Measurements from ENCODE around the gene USP35. TPM values are rescaled to one million over a fixed set of nuclear protein-coding genes. Genes with fewer than 3 reads are reported as not detected.

The USP35 gene
- total and polyA plus RNA-seq, 7 donors = 1.2 to 23.3 (median 6.7) TPM

GRCh38 chr11:78151804-78152203, 36.9 kb upstream of the USP35 start:
- H3K4me3 ChIP-seq = no peak overlapping the region
- no peaks in the 10 kb centered on the region for H3K27me3 ChIP-seq
- H3K27ac ChIP-seq = no peak overlapping the region
- peaks cover 0 to 21% (median 8%) of the 10 kb centered on the region in 4 donors for H3K4me1 ChIP-seq
- H3K9me3 ChIP-seq = no peaks in the 10 kb centered on the region
- TF ChIP-seq POLR2A (IDR thresholded peaks at IDR 0.05) (no peak), CTCF (IDR thresholded peaks at IDR 0.05) (no peak), POLR2AphosphoS5 (IDR thresholded peaks at IDR 0.05) (peak in 1 of 4 donors; percentile 7)
- intact Hi-C loops (cut with DNase I) = no loop called here
- DNase-seq = no peak
- H3K36me3 ChIP-seq = no peaks in the 10 kb centered on the region

GRCh38 chr11:78156127-78156844, 32.4 kb upstream of the USP35 start:
- intact Hi-C loops (cut with DNase I) = no loop called here
- DNase-seq = no peak
- TF ChIP-seq POLR2A (IDR thresholded peaks at IDR 0.05) = no peak
- TF ChIP-seq POLR2AphosphoS5 (IDR thresholded peaks at IDR 0.05) = no peak
- no peak for TF ChIP-seq CTCF (IDR thresholded peaks at IDR 0.05)
- no peak for TF ChIP-seq EP300 (IDR thresholded peaks at IDR 0.05)
- Histone ChIP-seq H3K27ac (peak overlapping the region in 1 of 4 donors; percentile 15), H3K36me3 (no peaks in the 10 kb centered on the region), H3K4me1 (peaks cover 0 to 43% (median 23%) of the 10 kb centered on the region in 4 donors), H3K9me3 (no peaks in the 10 kb centered on the region), H3K27me3 (no peaks in the 10 kb centered on the region), H3K4me3 (no peak overlapping the region)
- 60 to 66% methylated on average over 6 of the region's 6 CpGs for WGBS, 2 donors

GRCh38 chr11:78158987-78159652, 29.6 kb upstream of the USP35 start:
- DNase-seq = peak; percentile 82
- Histone ChIP-seq H3K27ac (peak overlapping the region; percentile 22 to 75 (median 44)), H3K4me3 (no peak overlapping the region), H3K9me3 (no peaks in the 10 kb centered on the region), H3K36me3 (no peaks in the 10 kb centered on the region), H3K4me1 (peaks cover 0 to 63% (median 49%) of the 10 kb centered on the region in 4 donors), H3K27me3 (no peaks in the 10 kb centered on the region)
- 66 to 80% methylated on average over 6 of the region's 6 CpGs for WGBS, 2 donors
- TF ChIP-seq POLR2A (IDR thresholded peaks at IDR 0.05) = no peak
- peak in 2 of 4 donors; percentile 35 to 40 for TF ChIP-seq POLR2AphosphoS5 (IDR thresholded peaks at IDR 0.05)
- TF ChIP-seq CTCF (IDR thresholded peaks at IDR 0.05) = no peak
- TF ChIP-seq EP300 (IDR thresholded peaks at IDR 0.05) = no peak
- intact Hi-C loops (cut with DNase I) = no loop called here

- Histone ChIP-seq H3K9me3 (no peaks in the 10 kb centered on the region), H3K36me3 (no peaks in the 10 kb centered on the region), H3K27me3 (no peaks in the 10 kb centered on the region), H3K4me1 (peaks cover 0 to 68% (median 53%) of the 10 kb centered on the region in 4 donors), H3K4me3 (no peak overlapping the region), H3K27ac (peak overlapping the region in 1 of 4 donors; percentile 75)
- WGBS, 2 donors = 92 to 95% methylated on average over 1 of the region's 1 CpG
- DNase-seq = no peak
- no peak for TF ChIP-seq EP300 (IDR thresholded peaks at IDR 0.05)
- no peak for TF ChIP-seq POLR2AphosphoS5 (IDR thresholded peaks at IDR 0.05)
- no peak for TF ChIP-seq CTCF (IDR thresholded peaks at IDR 0.05)
- TF ChIP-seq POLR2A (IDR thresholded peaks at IDR 0.05) = no peak
- intact Hi-C loops (cut with DNase I) = loop anchor here (10.0 kb wide), 1 partner anchor 154 kb away; no protein-coding TSS in a partner anchor
These were observed 28.2 kb upstream of the USP35 start for GRCh38 chr11:78160557-78160956.

All from sigmoid colon (tissue), 7 donors.